ENCODE results near the gene ATP5F1C. TPM values are rescaled to one million over a fixed set of nuclear protein-coding genes. Genes with fewer than 3 reads are reported as not detected.

ATP5F1C gene
- total and polyA plus RNA-seq, 2 donors (not counting 3 experiments of a cell fraction or from before 2014, with no cell fraction given), result 184 to 290 TPM

DNA sequence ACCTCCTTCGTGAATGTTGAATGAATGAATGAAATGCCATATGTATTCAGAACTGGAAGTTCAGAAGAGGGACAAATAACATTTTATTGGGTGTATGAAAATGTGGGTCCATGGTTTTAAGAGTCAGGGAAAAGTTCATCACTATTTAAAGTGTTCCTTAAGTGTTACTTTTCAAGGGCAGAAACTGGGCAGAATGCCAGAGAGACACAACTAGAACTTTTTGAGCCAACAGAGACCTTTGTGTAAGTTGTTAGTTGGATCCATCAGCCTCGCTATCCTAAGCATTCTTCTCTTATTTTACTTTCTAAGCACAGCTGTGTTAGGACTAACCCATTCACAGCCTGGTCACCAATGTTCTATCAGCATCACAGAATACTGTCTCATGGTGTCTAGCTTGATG, 16.8 kb downstream of the ATP5F1C start:
- H3K4me1 ChIP-seq (ENCODE audit: control insufficient read depth, extremely low read depth, insufficient read depth, low read length), result no peaks in the 10 kb centered on the region
- no peak for TF ChIP-seq GATA2 (IDR thresholded peaks at IDR 0.05; ENCODE audit: insufficient read depth, insufficient read length, low read depth, low read length)
- TF ChIP-seq, protein P1, sequence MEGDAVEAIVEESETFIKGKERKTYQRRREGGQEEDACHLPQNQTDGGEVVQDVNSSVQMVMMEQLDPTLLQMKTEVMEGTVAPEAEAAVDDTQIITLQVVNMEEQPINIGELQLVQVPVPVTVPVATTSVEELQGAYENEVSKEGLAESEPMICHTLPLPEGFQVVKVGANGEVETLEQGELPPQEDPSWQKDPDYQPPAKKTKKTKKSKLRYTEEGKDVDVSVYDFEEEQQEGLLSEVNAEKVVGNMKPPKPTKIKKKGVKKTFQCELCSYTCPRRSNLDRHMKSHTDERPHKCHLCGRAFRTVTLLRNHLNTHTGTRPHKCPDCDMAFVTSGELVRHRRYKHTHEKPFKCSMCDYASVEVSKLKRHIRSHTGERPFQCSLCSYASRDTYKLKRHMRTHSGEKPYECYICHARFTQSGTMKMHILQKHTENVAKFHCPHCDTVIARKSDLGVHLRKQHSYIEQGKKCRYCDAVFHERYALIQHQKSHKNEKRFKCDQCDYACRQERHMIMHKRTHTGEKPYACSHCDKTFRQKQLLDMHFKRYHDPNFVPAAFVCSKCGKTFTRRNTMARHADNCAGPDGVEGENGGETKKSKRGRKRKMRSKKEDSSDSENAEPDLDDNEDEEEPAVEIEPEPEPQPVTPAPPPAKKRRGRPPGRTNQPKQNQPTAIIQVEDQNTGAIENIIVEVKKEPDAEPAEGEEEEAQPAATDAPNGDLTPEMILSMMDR (IDR thresholded peaks at IDR 0.05; ENCODE audit: extremely low read depth in 1 of 2, insufficient read depth in 1 of 2, low read depth in 1 of 2, low read length in 2 of 2), result no peak
- no peak for TF ChIP-seq EZH2 (IDR thresholded peaks at IDR 0.05; ENCODE audit: borderline replicate concordance, low read depth, low read length, severe bottlenecking)
- TF ChIP-seq MYC (IDR thresholded peaks at IDR 0.05; ENCODE audit: low read depth, low read length), result no peak
- TF ChIP-seq POLR2AphosphoS5 (IDR thresholded peaks at IDR 0.05; ENCODE audit: insufficient read depth, low read depth, low read length), result no peak
- no peak for TF ChIP-seq FOS (IDR thresholded peaks at IDR 0.05; ENCODE audit: borderline replicate concordance, insufficient read depth, low read length)
- TF ChIP-seq JUN (IDR thresholded peaks at IDR 0.05; ENCODE audit: borderline replicate concordance, insufficient read depth, insufficient read length, low read depth), result no peak
- TF ChIP-seq, protein P2, sequence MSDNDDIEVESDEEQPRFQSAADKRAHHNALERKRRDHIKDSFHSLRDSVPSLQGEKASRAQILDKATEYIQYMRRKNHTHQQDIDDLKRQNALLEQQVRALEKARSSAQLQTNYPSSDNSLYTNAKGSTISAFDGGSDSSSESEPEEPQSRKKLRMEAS (IDR thresholded peaks at IDR 0.05; ENCODE audit: insufficient read depth, insufficient read length), result no peak
- no peak for TF ChIP-seq POLR2A (IDR thresholded peaks at IDR 0.05; ENCODE audit: low read depth, low read length)
- H3K36me3 ChIP-seq (ENCODE audit: control insufficient read depth in 2 of 2, extremely low read depth in 1 of 2, insufficient read depth in 2 of 2, low read length in 2 of 2), result peaks cover 30 to 41% of the 10 kb centered on the region in 2 experiments
- no peaks in the 10 kb centered on the region for H4K20me1 ChIP-seq (replicated peaks; ENCODE audit: control insufficient read depth, extremely low read depth, insufficient read depth, low read length)
- H3K27ac ChIP-seq (ENCODE audit: insufficient read depth, low read depth, low read length), result no peak overlapping the region
- ChIA-PET CTCF (no interaction called here), POLR2A (no interaction called here)
- no TSS peak for BruUV-seq (replicated peaks)
- dilution Hi-C loops (cut with MboI; ENCODE audit: extremely low pct_ligation_motif_present, low sequenced_read_pairs) (no loop called here), intact Hi-C loops (cut with micrococcal nuclease) (no loop called here)
- no peak overlapping the region for H3K4me2 ChIP-seq (ENCODE audit: insufficient read depth, low read length)
- peaks cover 2% of the 10 kb centered on the region for H3K79me2 ChIP-seq (ENCODE audit: control insufficient read depth, insufficient read depth, low read length)
- no peak overlapping the region for H3K4me3 ChIP-seq (replicated peaks in 1 of 3; ENCODE audit: insufficient read depth in 1 of 3, low read depth in 1 of 3, low read length in 3 of 3)
- DNase-seq (ENCODE audit: low read depth, low spot score) (no peak), FAIRE-seq (no peak)
- H3K9me3 ChIP-seq (replicated peaks; ENCODE audit: control insufficient read depth, insufficient read depth, low read length), result no peaks in the 10 kb centered on the region
- H3K27me3 ChIP-seq (ENCODE audit: control insufficient read depth in 2 of 2, insufficient read depth in 2 of 2, low read length in 2 of 2), result no peaks in the 10 kb centered on the region
- H2AFZ ChIP-seq (ENCODE audit: low read depth, low read length), result no peak overlapping the region
- H3K9me1 ChIP-seq (replicated peaks; ENCODE audit: control insufficient read depth, extremely low read depth, insufficient read depth, low read length), result no peaks in the 10 kb centered on the region
- no peak overlapping the region for H3K9ac ChIP-seq (replicated peaks; ENCODE audit: extremely low read depth, insufficient read depth, low read length)
